ENCODE data around the gene MEF2C. TPM values are rescaled to one million over a fixed set of nuclear protein-coding genes. Genes with fewer than 3 reads are reported as not detected.

MEF2C gene
- total RNA-seq, 2 experiments from 2014 or later: 0.07 to 0.12 TPM

GRCh38 chr5:88745093-88745696, 137.8 kb downstream of the MEF2C start:
- ChIA-PET POLR2A (no interaction called here), CTCF (interaction anchor here (1.3 to 1.5 kb wide), 2 partner anchors 15 to 17 kb away, joined by 3 to 5 read pairs; no protein-coding TSS in a partner anchor)
- Mint-ChIP-seq H3K9me3 (ENCODE audit: low read depth) (no peaks in the 10 kb centered on the region), H3K27me3 (peaks cover 8% of the 10 kb centered on the region), H3K4me1 (no peaks in the 10 kb centered on the region), H3K27ac (no peak overlapping the region), H3K4me3 (no peak overlapping the region), H3K36me3 (ENCODE audit: low read depth) (no peaks in the 10 kb centered on the region)
- DNase-seq (no peak), ATAC-seq (no peak)
- intact Hi-C loops (cut with DNase I, micrococcal nuclease): no loop called here

GRCh38 chr5:88743231-88743834, 139.7 kb downstream of the MEF2C start:
- Mint-ChIP-seq H3K27ac (no peak overlapping the region), H3K36me3 (ENCODE audit: low read depth) (no peaks in the 10 kb centered on the region), H3K4me1 (no peaks in the 10 kb centered on the region), H3K27me3 (peaks cover 15% of the 10 kb centered on the region), H3K9me3 (ENCODE audit: low read depth) (no peaks in the 10 kb centered on the region), H3K4me3 (no peak overlapping the region)
- ChIA-PET POLR2A (no interaction called here), CTCF (no interaction called here)
- ATAC-seq: no peak
- DNase-seq: no peak
- intact Hi-C loops (cut with DNase I, micrococcal nuclease): no loop called here

DNA sequence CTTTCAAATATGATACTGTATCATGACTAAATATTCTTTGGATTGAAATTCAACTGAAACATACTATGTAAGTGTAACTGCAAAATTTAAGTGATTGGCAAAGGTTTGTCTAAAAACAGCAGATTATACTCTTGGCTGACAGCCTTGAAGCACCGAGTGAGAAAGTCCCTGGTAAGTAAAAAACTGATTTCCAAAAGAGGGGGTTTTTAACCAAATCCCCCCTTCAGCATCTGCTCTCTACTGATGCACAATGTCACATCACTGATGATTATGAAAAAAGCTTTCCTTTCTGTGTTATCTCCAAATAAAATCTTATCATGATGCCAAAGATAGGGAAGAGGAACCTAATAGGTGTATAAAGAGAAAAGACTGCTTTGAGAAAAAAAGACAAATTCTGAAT, 141.0 kb downstream of the MEF2C start:
- no peak for DNase-seq
- Mint-ChIP-seq H3K4me3 (no peak overlapping the region), H3K27ac (no peak overlapping the region), H3K9me3 (ENCODE audit: low read depth) (no peaks in the 10 kb centered on the region), H3K27me3 (peaks cover 19% of the 10 kb centered on the region), H3K4me1 (no peaks in the 10 kb centered on the region), H3K36me3 (ENCODE audit: low read depth) (no peaks in the 10 kb centered on the region)
- ChIA-PET CTCF (interaction anchor here (0.5 to 6.0 kb wide), 2 partner anchors 13 to 724 kb away, joined by 3 to 37 read pairs; no protein-coding TSS in a partner anchor), POLR2A (no interaction called here)
- intact Hi-C loops (cut with DNase I, micrococcal nuclease): no loop called here
- ATAC-seq: no peak

DNA sequence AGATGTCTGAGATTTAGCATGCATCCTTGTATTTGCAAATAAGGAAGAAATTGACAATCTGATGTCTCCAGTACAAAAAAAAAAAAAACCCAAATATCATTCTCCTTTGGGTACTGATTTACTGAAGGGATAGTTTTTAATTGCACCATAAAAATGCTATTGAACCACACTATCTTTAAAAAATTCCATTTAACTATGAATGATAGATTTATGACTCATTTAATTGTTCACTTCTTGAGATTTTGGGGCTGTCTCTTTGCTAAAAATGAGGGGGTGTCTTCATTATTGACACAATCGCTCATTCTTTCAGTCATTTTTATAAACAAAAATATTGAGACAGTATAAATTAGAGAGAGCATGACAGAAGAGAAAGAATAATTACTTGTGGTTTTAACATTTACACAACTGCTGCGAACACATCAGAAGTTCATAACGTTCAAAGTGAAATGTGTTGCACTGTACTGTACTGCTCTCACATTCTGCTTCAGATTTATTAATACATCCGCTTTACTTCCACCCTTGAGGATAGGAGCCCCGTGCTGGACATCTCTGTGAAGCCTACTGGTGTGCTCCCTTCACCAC, 142.3 kb downstream of the MEF2C start:
- no peak for ATAC-seq
- ChIA-PET POLR2A (no interaction called here), CTCF (interaction anchor here (6.0 kb wide), 1 partner anchor 12 kb away, joined by 37 read pairs; no protein-coding TSS in a partner anchor)
- Mint-ChIP-seq H3K4me1 (no peaks in the 10 kb centered on the region), H3K27ac (no peak overlapping the region), H3K4me3 (no peak overlapping the region), H3K27me3 (peaks cover 21% of the 10 kb centered on the region), H3K9me3 (ENCODE audit: low read depth) (no peaks in the 10 kb centered on the region), H3K36me3 (ENCODE audit: low read depth) (no peaks in the 10 kb centered on the region)
- intact Hi-C loops (cut with DNase I, micrococcal nuclease): no loop called here
- no peak for DNase-seq

DNA sequence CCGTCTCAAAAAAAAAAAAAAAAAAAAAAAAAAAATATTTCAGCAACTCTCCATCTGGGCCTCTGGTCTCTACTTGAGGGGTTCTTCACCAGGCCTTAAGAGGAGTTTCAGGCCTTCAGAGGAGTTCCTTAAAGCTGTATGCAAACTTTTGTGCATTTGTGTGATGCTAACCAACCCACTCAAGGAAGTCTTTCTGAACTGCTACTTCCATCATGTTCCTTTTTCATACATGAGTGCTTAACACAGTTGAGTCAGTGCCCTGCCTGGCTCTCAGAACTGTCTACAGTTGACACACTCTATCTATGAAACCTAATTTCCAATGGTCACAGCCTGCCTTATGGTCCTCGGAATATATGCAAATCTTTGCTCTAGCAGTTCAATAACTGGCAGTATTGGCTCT, 146.5 kb downstream of the MEF2C start:
- ATAC-seq (no peak), DNase-seq (no peak)
- CTCF ChIA-PET: interaction anchor here (0.6 kb wide), 1 partner anchor 1575 kb away, joined by 3 read pairs; no protein-coding TSS in a partner anchor
- H3K36me3 Mint-ChIP-seq (ENCODE audit: low read depth): no peaks in the 10 kb centered on the region
- intact Hi-C loops (cut with DNase I, micrococcal nuclease): loop anchor here in 1 of 2 experiments (10.0 kb wide), 1 partner anchor 148 kb away; the partner anchor contains the start of gene MEF2C
- no peaks in the 10 kb centered on the region for H3K9me3 Mint-ChIP-seq (ENCODE audit: low read depth)
- peaks cover 3% of the 10 kb centered on the region for H3K4me1 Mint-ChIP-seq
- H3K4me3 Mint-ChIP-seq: no peak overlapping the region
- peaks cover 20% of the 10 kb centered on the region for H3K27me3 Mint-ChIP-seq
- POLR2A ChIA-PET: no interaction called here
- H3K27ac Mint-ChIP-seq: no peak overlapping the region

DNA sequence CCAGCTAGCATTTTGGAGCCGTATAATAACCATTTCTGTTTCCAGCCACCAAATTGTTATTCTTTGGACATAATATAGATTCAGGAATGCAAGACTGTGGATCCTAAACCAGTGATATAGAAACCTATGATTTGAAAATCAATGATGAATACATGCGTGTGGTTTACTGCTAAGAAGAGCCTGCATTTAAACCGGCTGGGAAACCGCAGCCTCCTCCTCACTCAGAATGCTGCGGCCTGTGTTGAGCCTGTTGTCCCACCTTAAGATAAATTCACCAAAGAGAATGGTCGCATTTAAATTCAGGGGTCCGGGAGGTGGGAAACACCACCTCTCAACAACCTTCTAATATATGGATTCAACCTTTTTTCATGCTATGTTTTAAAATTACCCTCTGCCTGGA, 148.0 kb downstream of the MEF2C start:
- ATAC-seq: no peak
- peaks cover 3% of the 10 kb centered on the region for H3K4me1 Mint-ChIP-seq
- H3K27me3 Mint-ChIP-seq: peaks cover 15% of the 10 kb centered on the region
- intact Hi-C loops (cut with DNase I, micrococcal nuclease): loop anchor here in 1 of 2 experiments (5.0 to 10.0 kb wide), 2 partner anchors 47 to 150 kb away; partner anchors contain the start of gene MEF2C
- no peak overlapping the region for H3K27ac Mint-ChIP-seq
- CTCF ChIA-PET: interaction anchor here (0.9 kb wide), 1 partner anchor 17 kb away, joined by 4 read pairs; no protein-coding TSS in a partner anchor
- no peaks in the 10 kb centered on the region for H3K36me3 Mint-ChIP-seq (ENCODE audit: low read depth)
- no peaks in the 10 kb centered on the region for H3K9me3 Mint-ChIP-seq (ENCODE audit: low read depth)
- DNase-seq: no peak
- POLR2A ChIA-PET: no interaction called here
- H3K4me3 Mint-ChIP-seq: no peak overlapping the region

GRCh38 chr5:88734191-88734640, 148.8 kb downstream of the MEF2C start:
- Mint-ChIP-seq H3K36me3 (ENCODE audit: low read depth) (no peaks in the 10 kb centered on the region), H3K4me1 (peaks cover 3% of the 10 kb centered on the region), H3K4me3 (no peak overlapping the region), H3K27ac (no peak overlapping the region), H3K27me3 (peaks cover 14% of the 10 kb centered on the region), H3K9me3 (ENCODE audit: low read depth) (no peaks in the 10 kb centered on the region)
- no peak for ATAC-seq
- intact Hi-C loops (cut with DNase I, micrococcal nuclease): loop anchor here in 1 of 2 experiments (5.0 to 10.0 kb wide), 2 partner anchors 48 to 151 kb away; partner anchors contain the start of gene MEF2C
- ChIA-PET POLR2A (no interaction called here), CTCF (no interaction called here)
- no peak for DNase-seq

- ChIA-PET CTCF (interaction anchor here (1.3 to 7.4 kb wide), 3 partner anchors 11 to 1533 kb away, joined by 3 to 74 read pairs (median 4); no protein-coding TSS in a partner anchor), POLR2A (no interaction called here)
- no peaks in the 10 kb centered on the region for H3K9me3 Mint-ChIP-seq (ENCODE audit: low read depth)
- ATAC-seq (no peak), DNase-seq (no peak)
- H3K4me3 Mint-ChIP-seq: no peak overlapping the region
- H3K36me3 Mint-ChIP-seq (ENCODE audit: low read depth): no peaks in the 10 kb centered on the region
- peaks cover 3% of the 10 kb centered on the region for H3K4me1 Mint-ChIP-seq
- peaks cover 12% of the 10 kb centered on the region for H3K27me3 Mint-ChIP-seq
- H3K27ac Mint-ChIP-seq: no peak overlapping the region
- intact Hi-C loops (cut with DNase I, micrococcal nuclease): loop anchor here in 1 of 2 experiments (5.0 to 10.0 kb wide), 2 partner anchors 49 to 152 kb away; partner anchors contain the start of gene MEF2C
Measured at GRCh38 chr5:88732862-88733261, 150.1 kb downstream of the MEF2C start.

DNA sequence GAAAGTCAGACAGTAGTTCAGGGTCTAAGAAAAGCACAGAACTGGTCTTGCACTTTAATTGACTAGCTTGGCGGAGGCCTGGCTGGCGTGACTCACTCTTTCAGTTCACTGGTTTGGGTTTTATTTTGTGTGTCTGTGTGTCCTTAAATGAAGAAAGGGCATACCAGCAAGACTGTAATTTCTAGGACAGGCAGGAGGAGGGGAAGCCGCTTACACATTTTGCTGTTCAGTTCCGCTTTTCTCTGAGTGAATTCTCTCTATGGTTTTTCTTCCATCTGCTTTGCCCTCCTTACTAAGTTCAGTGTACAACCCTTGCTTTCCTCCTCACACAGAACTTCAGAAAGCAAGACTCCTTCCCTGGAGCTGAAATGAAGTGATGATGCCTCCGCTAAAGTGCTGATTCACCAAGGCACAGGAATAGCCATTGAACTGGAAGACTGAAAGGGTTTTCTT, 150.8 kb downstream of the MEF2C start:
- DNase-seq: peak; percentile 15
- POLR2A ChIA-PET: no interaction called here

DNA sequence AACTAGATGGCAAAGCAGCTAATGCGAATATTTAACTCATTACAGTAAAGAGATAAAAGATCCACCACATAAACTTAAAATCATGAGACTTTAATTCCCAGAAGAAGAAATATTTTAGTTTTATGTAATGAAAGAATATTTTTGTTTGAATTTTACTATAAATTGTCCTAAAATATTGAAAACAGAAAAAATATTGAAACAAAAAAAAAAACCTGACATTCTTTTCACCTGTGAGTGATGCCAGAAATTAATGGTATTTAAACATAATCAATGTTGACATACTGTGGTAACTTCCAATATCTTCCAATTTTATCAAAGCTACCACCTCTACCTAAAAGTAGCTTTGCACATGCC, 153.2 kb downstream of the MEF2C start:
- H3K4me3 Mint-ChIP-seq: no peak overlapping the region
- H3K9me3 Mint-ChIP-seq (ENCODE audit: low read depth): no peaks in the 10 kb centered on the region
- peaks cover 3% of the 10 kb centered on the region for H3K4me1 Mint-ChIP-seq
- ATAC-seq: no peak
- peaks cover 9% of the 10 kb centered on the region for H3K27me3 Mint-ChIP-seq
- CTCF ChIA-PET: interaction anchor here (0.5 to 7.4 kb wide), 26 partner anchors 10 to 1551 kb away, joined by 3 to 74 read pairs (median 4); no protein-coding TSS in a partner anchor
- intact Hi-C loops (cut with DNase I, micrococcal nuclease): loop anchor here (1.0 to 10.0 kb wide), 10 partner anchors 52 to 1805 kb away; partner anchors contain the start of gene MEF2C (in 2 of the 2)
- no peak for DNase-seq
- POLR2A ChIA-PET: no interaction called here
- no peak overlapping the region for H3K27ac Mint-ChIP-seq
- H3K36me3 Mint-ChIP-seq (ENCODE audit: low read depth): no peaks in the 10 kb centered on the region

More for the DNA sequence above, 150.8 kb downstream of the MEF2C start:
- Mint-ChIP-seq H3K4me1 (peaks cover 3% of the 10 kb centered on the region), H3K9me3 (ENCODE audit: low read depth) (no peaks in the 10 kb centered on the region), H3K27me3 (peaks cover 8% of the 10 kb centered on the region), H3K27ac (no peak overlapping the region), H3K4me3 (no peak overlapping the region), H3K36me3 (ENCODE audit: low read depth) (no peaks in the 10 kb centered on the region)
- CTCF ChIA-PET: interaction anchor here (0.7 to 7.4 kb wide), 4 partner anchors 11 to 1534 kb away, joined by 3 to 74 read pairs (median 4); no protein-coding TSS in a partner anchor
- no peak for ATAC-seq
- intact Hi-C loops (cut with DNase I, micrococcal nuclease): loop anchor here in 1 of 2 experiments (5.0 to 10.0 kb wide), 2 partner anchors 50 to 153 kb away; partner anchors contain the start of gene MEF2C

- DNase-seq: peak; percentile 71
- H3K27me3 Mint-ChIP-seq: peaks cover 9% of the 10 kb centered on the region
- no peak overlapping the region for H3K27ac Mint-ChIP-seq
- peaks cover 3% of the 10 kb centered on the region for H3K4me1 Mint-ChIP-seq
- H3K9me3 Mint-ChIP-seq (ENCODE audit: low read depth): no peaks in the 10 kb centered on the region
- peak; percentile 63 for ATAC-seq
- intact Hi-C loops (cut with DNase I, micrococcal nuclease): loop anchor here (1.0 to 10.0 kb wide), 8 partner anchors 153 to 1806 kb away; partner anchors contain the start of gene MEF2C (in 1 of the 2)
- CTCF ChIA-PET: interaction anchor here (0.6 to 7.4 kb wide), 34 partner anchors 10 to 1708 kb away, joined by 3 to 74 read pairs (median 4); partner anchors contain the start of gene CETN3
- POLR2A ChIA-PET: no interaction called here
- no peaks in the 10 kb centered on the region for H3K36me3 Mint-ChIP-seq (ENCODE audit: low read depth)
- no peak overlapping the region for H3K4me3 Mint-ChIP-seq
Measured at GRCh38 chr5:88729084-88729828, 153.7 kb downstream of the MEF2C start.
